Body of pancreas (tissue), 4 donors: ENCODE measurements around the gene PDE9A.

Experiments used
- POLR2A ChIP-seq, 3 donors: fragments of 450-650 bp; IDR thresholded peaks; one replicate each; pipeline ENCODE4 v1.6.1; 2016; ENCODE audit warnings: antibody characterized with exemption in 3 of 3, mild to moderate bottlenecking in 2 of 3
- TF ChIP-seq, protein P1 (sequence below), 7 experiments: fragments of 450-650 bp in 4 of 7; fragments of 200-600 bp in 3 of 7; sonication (generic) in 3 of 7; IDR thresholded peaks; one replicate each; pipeline ENCODE4 v1.5.1; 2016 to 2019; ENCODE audit warnings: antibody characterized with exemption in 7 of 7

DNA sequence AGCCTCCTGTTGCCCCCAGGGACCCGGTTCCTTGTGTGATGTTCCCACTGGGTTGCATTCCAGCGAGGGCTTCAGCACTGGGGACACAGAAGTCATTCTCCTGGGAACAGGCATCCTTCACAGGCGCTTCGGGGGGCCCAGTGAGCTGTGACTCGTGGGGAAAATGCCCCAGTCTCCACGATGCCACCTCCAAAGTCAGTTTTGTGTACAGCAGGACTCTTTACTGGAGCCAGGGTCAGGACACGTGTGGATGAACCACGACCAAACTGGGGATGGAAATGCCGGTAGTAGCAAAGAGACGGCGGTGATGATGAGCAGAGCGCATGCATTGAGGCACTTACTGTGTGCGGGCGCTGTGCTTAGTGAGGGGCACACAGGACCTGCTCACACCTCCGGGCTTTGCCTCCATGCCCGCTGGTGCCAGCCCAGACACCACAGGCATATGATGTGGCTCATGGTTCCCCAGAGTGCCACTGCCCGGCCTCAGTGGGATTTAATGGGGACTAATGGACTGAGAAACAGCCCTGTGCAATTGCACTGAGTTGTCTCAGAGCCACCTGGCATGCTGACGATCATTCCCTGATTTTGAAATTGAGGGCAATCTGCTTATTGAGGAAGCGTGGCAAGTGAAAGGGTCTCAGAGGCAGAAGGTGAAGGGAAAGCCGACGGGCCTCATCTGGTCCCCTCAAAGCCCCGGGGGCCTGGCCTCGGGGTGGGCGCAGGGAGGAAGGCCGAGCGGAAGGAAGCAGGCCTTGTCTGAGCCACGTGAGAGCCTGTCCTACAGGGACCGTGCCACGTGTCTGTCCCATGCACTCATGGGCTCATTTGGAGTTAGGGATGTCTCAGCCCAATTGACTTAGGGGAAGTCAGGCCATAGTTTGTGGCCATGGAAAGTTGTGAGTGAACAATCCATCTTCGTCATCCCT is 91.4 kb downstream of the PDE9A start:
- TF ChIP-seq, protein P1, sequence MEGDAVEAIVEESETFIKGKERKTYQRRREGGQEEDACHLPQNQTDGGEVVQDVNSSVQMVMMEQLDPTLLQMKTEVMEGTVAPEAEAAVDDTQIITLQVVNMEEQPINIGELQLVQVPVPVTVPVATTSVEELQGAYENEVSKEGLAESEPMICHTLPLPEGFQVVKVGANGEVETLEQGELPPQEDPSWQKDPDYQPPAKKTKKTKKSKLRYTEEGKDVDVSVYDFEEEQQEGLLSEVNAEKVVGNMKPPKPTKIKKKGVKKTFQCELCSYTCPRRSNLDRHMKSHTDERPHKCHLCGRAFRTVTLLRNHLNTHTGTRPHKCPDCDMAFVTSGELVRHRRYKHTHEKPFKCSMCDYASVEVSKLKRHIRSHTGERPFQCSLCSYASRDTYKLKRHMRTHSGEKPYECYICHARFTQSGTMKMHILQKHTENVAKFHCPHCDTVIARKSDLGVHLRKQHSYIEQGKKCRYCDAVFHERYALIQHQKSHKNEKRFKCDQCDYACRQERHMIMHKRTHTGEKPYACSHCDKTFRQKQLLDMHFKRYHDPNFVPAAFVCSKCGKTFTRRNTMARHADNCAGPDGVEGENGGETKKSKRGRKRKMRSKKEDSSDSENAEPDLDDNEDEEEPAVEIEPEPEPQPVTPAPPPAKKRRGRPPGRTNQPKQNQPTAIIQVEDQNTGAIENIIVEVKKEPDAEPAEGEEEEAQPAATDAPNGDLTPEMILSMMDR (IDR thresholded peaks at IDR 0.05) = no peak
- no peak for TF ChIP-seq POLR2A (IDR thresholded peaks at IDR 0.05)
